HG02571 (cell line): ENCODE measurements around the gene DLX1.
"Not testable (repeated sequence)": the region's sequence is repeated elsewhere in the genome, so short reads cannot be mapped to it uniquely, and the experiment has no call there.

Source experiments
- ATAC-seq: cut with Tn5 transposase; IDR thresholded peaks from one replicate; pipeline ENCODE4 v1.9.1; 2021; ENCODE audit warnings: mild to moderate bottlenecking, moderate library complexity; ENCODE audit not compliant: unreplicated experiment

DLX1 gene

GRCh38 chr2:172109256-172109987 lies 24.1 kb downstream of the DLX1 start:
- ATAC-seq = no peak

- no peak for ATAC-seq
These were observed 24.9 kb downstream of the DLX1 start for GRCh38 chr2:172109988-172110811.

- no peak for ATAC-seq
These were observed 28.3 kb downstream of the DLX1 start for GRCh38 chr2:172113617-172114016.

GRCh38 chr2:172114176-172114575 lies 28.9 kb downstream of the DLX1 start:
- not testable (repeated sequence) for ATAC-seq

GRCh38 chr2:172114579-172114978 lies 29.3 kb downstream of the DLX1 start:
- no peak for ATAC-seq

- no peak for ATAC-seq
These were observed 30.8 kb downstream of the DLX1 start for GRCh38 chr2:172116107-172116506.

GRCh38 chr2:172119089-172119488 lies 33.8 kb downstream of the DLX1 start:
- no peak for ATAC-seq

GRCh38 chr2:172120118-172120517 lies 34.8 kb downstream of the DLX1 start:
- ATAC-seq = no peak

GRCh38 chr2:172128484-172128883 lies 43.2 kb downstream of the DLX1 start:
- no peak for ATAC-seq

GRCh38 chr2:172129404-172129803 lies 44.1 kb downstream of the DLX1 start:
- no peak for ATAC-seq

GRCh38 chr2:172131713-172132555 lies 46.6 kb downstream of the DLX1 start:
- ATAC-seq = no peak

GRCh38 chr2:172134270-172134669 lies 49.0 kb downstream of the DLX1 start:
- no peak for ATAC-seq

GRCh38 chr2:172135446-172135845 lies 50.1 kb downstream of the DLX1 start:
- ATAC-seq = no peak

- ATAC-seq = no peak
These were observed 51.8 kb downstream of the DLX1 start for GRCh38 chr2:172137109-172137508.

- no peak for ATAC-seq
These were observed 52.6 kb downstream of the DLX1 start for GRCh38 chr2:172137943-172138342.

GRCh38 chr2:172138727-172139126 lies 53.4 kb downstream of the DLX1 start:
- not testable (repeated sequence) for ATAC-seq
